H1 (cell line): ENCODE results near the gene SIRT3. TPM values are rescaled to one million over a fixed set of nuclear protein-coding genes. Genes with fewer than 3 reads are reported as not detected.
A peak's percentile ranks its signal among the peaks of the same experiment; 100 is the strongest.

ENCODE experiments used
- ASH2L ChIP-seq: fragments of 200-600, 300-600 bp; sonication (generic); IDR thresholded peaks from one replicate; pipeline ENCODE4 v1.7.1; 2017; ENCODE audit warnings: low read length
- BCL11A ChIP-seq, 2 experiments: IDR thresholded peaks; one replicate each; pipeline ENCODE4 v1.6.1; 2011; ENCODE audit warnings: low read depth in 2 of 2, low read length in 2 of 2, mild to moderate bottlenecking in 2 of 2
- BRCA1 ChIP-seq: IDR thresholded peaks from 2 replicates; pipeline ENCODE4 v1.6.1; 2012; ENCODE audit warnings: low read depth, low read length, improper control_type of control experiment
- CBX5 ChIP-seq: fragments of 300-800, 300-1000 bp; sonication (generic); IDR thresholded peaks from 2 replicates; pipeline ENCODE4 v1.7.1; 2016; ENCODE audit warnings: antibody characterized with exemption, low read length, low read depth
- E2F6 ChIP-seq: IDR thresholded peaks from 2 replicates; pipeline ENCODE4 v1.6.1; 2012; ENCODE audit warnings: inconsistent platforms
- EGR1 ChIP-seq: IDR thresholded peaks from 2 replicates; pipeline ENCODE4 v1.6.1; 2011; ENCODE audit warnings: low read depth, low read length, borderline replicate concordance
- EZH2 ChIP-seq: fragments of 200-600 bp; sonication (generic); IDR thresholded peaks from 2 replicates; pipeline ENCODE4 v1.7.1; 2012; ENCODE audit warnings: low read depth, mild to moderate bottlenecking, moderate library complexity, low read length, inconsistent platforms; ENCODE audit not compliant: severe bottlenecking
- GTF2F1 ChIP-seq: IDR thresholded peaks from 2 replicates; pipeline ENCODE4 v1.6.1; 2012; ENCODE audit warnings: low read depth, low read length, improper control_type of control experiment, borderline replicate concordance
- HDAC6 ChIP-seq: IDR thresholded peaks from one replicate; pipeline ENCODE4 v1.7.1; 2012; ENCODE audit warnings: low read depth, mild to moderate bottlenecking, inconsistent platforms, low read length, moderate library complexity
- JUND ChIP-seq: IDR thresholded peaks from 2 replicates; pipeline ENCODE4 v1.6.1; 2011; ENCODE audit warnings: mild to moderate bottlenecking, improper control_type of control experiment, low read length
- KDM1A ChIP-seq: fragments of 200-600, 300-600 bp; sonication (generic); IDR thresholded peaks from 2 replicates; pipeline ENCODE4 v1.7.1; 2016; ENCODE audit warnings: mild to moderate bottlenecking, low read length, borderline replicate concordance
- KDM4A ChIP-seq: IDR thresholded peaks from one replicate; pipeline ENCODE4 v1.7.1; 2012; ENCODE audit warnings: low read depth, mild to moderate bottlenecking, moderate library complexity, low read length, inconsistent platforms; ENCODE audit not compliant: severe bottlenecking
- KDM5A ChIP-seq: fragments of 200-600 bp; IDR thresholded peaks from 2 replicates; pipeline ENCODE4 v1.7.1; 2012; ENCODE audit warnings: mild to moderate bottlenecking, low read length, inconsistent platforms, mixed read lengths
- MAFK ChIP-seq: IDR thresholded peaks from 2 replicates; pipeline ENCODE4 v1.6.1; 2012; ENCODE audit warnings: low read depth, mild to moderate bottlenecking, improper control_type of control experiment, low read length
- NRF1 ChIP-seq: IDR thresholded peaks from 2 replicates; pipeline ENCODE4 v1.6.1; 2011; ENCODE audit warnings: mild to moderate bottlenecking, low read depth, low read length, improper control_type of control experiment
- POU5F1 ChIP-seq: IDR thresholded peaks from 2 replicates; pipeline ENCODE4 v1.6.1; 2011; ENCODE audit warnings: low read depth, mild to moderate bottlenecking, low read length, moderate library complexity
- RXRA ChIP-seq: IDR thresholded peaks from 2 replicates; pipeline ENCODE4 v1.6.1; 2011; ENCODE audit warnings: low read depth, mild to moderate bottlenecking, low read length, moderate library complexity; ENCODE audit not compliant: insufficient read depth
- SAP30 ChIP-seq: fragments of 300-600 bp; sonication (generic); IDR thresholded peaks from 2 replicates; pipeline ENCODE4 v1.7.1; 2012; ENCODE audit warnings: low read length, moderate library complexity, mild to moderate bottlenecking, inconsistent platforms; ENCODE audit not compliant: insufficient read depth, insufficient replicate concordance
- SIRT6 ChIP-seq: IDR thresholded peaks from one replicate; pipeline ENCODE4 v1.7.1; 2012; ENCODE audit warnings: low read length, inconsistent platforms
- SIX5 ChIP-seq: IDR thresholded peaks from 2 replicates; pipeline ENCODE4 v1.6.1; 2011; ENCODE audit warnings: mild to moderate bottlenecking, low read depth, low read length
- SRF ChIP-seq: IDR thresholded peaks from 2 replicates; pipeline ENCODE4 v1.6.1; 2011; ENCODE audit warnings: mild to moderate bottlenecking, low read depth, low read length, moderate library complexity
- SUZ12 ChIP-seq: fragments of 200-600 bp; sonication (generic); IDR thresholded peaks from 2 replicates; pipeline ENCODE4 v1.6.1; 2012; ENCODE audit warnings: mild to moderate bottlenecking, inconsistent platforms, low read length, moderate library complexity, mixed read lengths
- TCF12 ChIP-seq: IDR thresholded peaks from 2 replicates; pipeline ENCODE4 v1.6.1; 2011; ENCODE audit warnings: low read depth, mild to moderate bottlenecking, low read length
- USF2 ChIP-seq: IDR thresholded peaks from 2 replicates; pipeline ENCODE4 v1.6.1; 2011; ENCODE audit warnings: low read length, improper control_type of control experiment
- YY1 ChIP-seq: IDR thresholded peaks from 2 replicates; pipeline ENCODE4 v1.6.1; 2011; ENCODE audit warnings: low read depth, mild to moderate bottlenecking, low read length
- polyA plus RNA-seq, 7 experiments: library from polyadenylated mRNA; depleted of rRNA in 3 of 7; stranded (reverse) in 5 of 7; unstranded in 2 of 7; fragments of >200 nt in 5 of 7; fragments of 200-250 nt in 2 of 7; gene quantifications; 1 replicate in 5 of 7; 2 replicates in 1 of 7; 4 replicates in 1 of 7; pipeline versions ENCODE4 v1.2.1 to v1.2.3, GENCODE V29; 2011 to 2013; ENCODE audit warnings: missing spikeins in 2 of 7, mixed read lengths in 2 of 7
- total RNA-seq: library from RNA; stranded (reverse); fragmentation: NEBNext Ultra II Directional; extraction: Animal tissue kit (Norgen Biotek cat#: 25700); gene quantifications from 2 replicates; pipeline ENCODE4 v1.2.1, GENCODE V29; 2021

Gene SIRT3
- total and polyA plus RNA-seq, 2 of the 8 experiments (the other 6 are each of a cell fraction or from before 2014, with no cell fraction given), result 14.3 to 21.6 TPM

- no peak for TF ChIP-seq BRCA1
- no peak for TF ChIP-seq KDM5A
- TF ChIP-seq MAFK, result no peak
- no peak for TF ChIP-seq BCL11A (IDR thresholded peaks at IDR 0.05; ENCODE audit: low read depth in 2 of 2, low read length in 2 of 2)
- TF ChIP-seq HDAC6, result no peak
- no peak for TF ChIP-seq EGR1
- no peak for TF ChIP-seq SIRT6
- TF ChIP-seq CBX5, result no peak
- no peak for TF ChIP-seq NRF1
- TF ChIP-seq TCF12, result no peak
- TF ChIP-seq E2F6, result peak; percentile 78
- TF ChIP-seq POU5F1, result no peak
- TF ChIP-seq KDM4A, result peak; percentile 78
- no peak for TF ChIP-seq KDM1A
- no peak for TF ChIP-seq SUZ12
- peak; percentile 51 for TF ChIP-seq ASH2L
- no peak for TF ChIP-seq EZH2
- TF ChIP-seq GTF2F1, result no peak
- no peak for TF ChIP-seq SAP30
- TF ChIP-seq SIX5, result no peak
- no peak for TF ChIP-seq YY1
- no peak for TF ChIP-seq USF2
- TF ChIP-seq SRF, result no peak
- no peak for TF ChIP-seq JUND
- TF ChIP-seq RXRA, result no peak
Measured at GRCh38 chr11:207208-207862, 28.8 kb downstream of the SIRT3 start, which contains the start of the genes BET1L and RIC8A (continued).
